Hindlimb muscle (tissue), 1 donor: ENCODE measurements around the gene MCOLN1. TPM values are rescaled to one million over a fixed set of nuclear protein-coding genes. Genes with fewer than 3 reads are reported as not detected.
"Not testable (repeated sequence)": the region's sequence is repeated elsewhere in the genome, so short reads cannot be mapped to it uniquely, and the experiment has no call there.

Source experiments
- DNase-seq: peaks from one replicate; pipeline ENCODE4 v3.0.0-alpha.2; 2013
- polyA plus RNA-seq: library from polyadenylated mRNA; unstranded; fragments of 120-200 nt; gene quantifications from one replicate; pipeline ENCODE4 v1.2.1, GENCODE V29; 2013; ENCODE audit not compliant: insufficient read length

Gene MCOLN1
- polyA plus RNA-seq, 1 donor: 16.4 TPM

GRCh38 chr19:7544626-7545025, 22.2 kb downstream of the MCOLN1 start:
- no peak for DNase-seq

- no peak for DNase-seq
Observed at GRCh38 chr19:7545300-7545699, 22.9 kb downstream of the MCOLN1 start.

GRCh38 chr19:7545904-7546303, 23.5 kb downstream of the MCOLN1 start:
- no peak for DNase-seq

GRCh38 chr19:7547159-7547558, 24.7 kb downstream of the MCOLN1 start:
- DNase-seq: no peak

GRCh38 chr19:7549429-7550148, 27.2 kb downstream of the MCOLN1 start:
- DNase-seq: no peak

- DNase-seq: no peak
Observed at GRCh38 chr19:7550169-7550770, 27.8 kb downstream of the MCOLN1 start.

- DNase-seq: peak; percentile 77
Observed at GRCh38 chr19:7550987-7551761, 28.8 kb downstream of the MCOLN1 start.

GRCh38 chr19:7552781-7553180, 30.4 kb downstream of the MCOLN1 start:
- no peak for DNase-seq

GRCh38 chr19:7554565-7554964, 32.1 kb downstream of the MCOLN1 start:
- DNase-seq: no peak

GRCh38 chr19:7554990-7555864, 32.8 kb downstream of the MCOLN1 start:
- no peak for DNase-seq

GRCh38 chr19:7556696-7557315, 34.4 kb downstream of the MCOLN1 start:
- no peak for DNase-seq

GRCh38 chr19:7558667-7559066, 36.2 kb downstream of the MCOLN1 start:
- no peak for DNase-seq

- no peak for DNase-seq
Observed at GRCh38 chr19:7559102-7559501, 36.7 kb downstream of the MCOLN1 start.

GRCh38 chr19:7560255-7560654, 37.8 kb downstream of the MCOLN1 start:
- no peak for DNase-seq

- DNase-seq: no peak
Observed at GRCh38 chr19:7561325-7561724, 38.9 kb downstream of the MCOLN1 start.

- no peak for DNase-seq
Observed at GRCh38 chr19:7562646-7563393, 40.4 kb downstream of the MCOLN1 start.

- DNase-seq: no peak
Observed at GRCh38 chr19:7564866-7565265, 42.4 kb downstream of the MCOLN1 start.

- DNase-seq: no peak
Observed at GRCh38 chr19:7565332-7565731, 42.9 kb downstream of the MCOLN1 start.

GRCh38 chr19:7570761-7571160, 48.3 kb downstream of the MCOLN1 start:
- DNase-seq: no peak

- DNase-seq: no peak
Observed at GRCh38 chr19:7575434-7576040, 53.1 kb downstream of the MCOLN1 start.

GRCh38 chr19:7577422-7577821, 55.0 kb downstream of the MCOLN1 start:
- DNase-seq: not testable (repeated sequence)
